Esophagus squamous epithelium (tissue), 5 donors: ENCODE data around the gene CAMSAP3. TPM values are rescaled to one million over a fixed set of nuclear protein-coding genes. Genes with fewer than 3 reads are reported as not detected.

Experiments
- DNase-seq: peaks from one replicate; lab custom pipeline; 2025; lab: John Stamatoyannopoulos, UW
- H3K27ac ChIP-seq, 4 donors: fragments of 200-600 bp; sonication (generic); one replicate each; pipeline ENCODE4 v1.5.1; 2016 to 2019; ENCODE audit warnings: mild to moderate bottlenecking in 1 of 4
- H3K27me3 ChIP-seq, 4 donors: fragments of 200-600 bp; sonication (generic); 1 replicate in 3 of 4; 2 replicates in 1 of 4; pipeline versions ENCODE4 v1.5.1 to v1.6.0; 2017 to 2021; ENCODE audit warnings: antibody characterized with exemption in 1 of 4
- H3K36me3 ChIP-seq, 3 donors: fragments of 200-600 bp; sonication (generic); one replicate each; pipeline ENCODE4 v1.5.1; 2016 to 2019
- H3K4me1 ChIP-seq, 3 donors: fragments of 200-600 bp; sonication (generic); one replicate each; pipeline ENCODE4 v1.5.1; 2017 to 2019
- H3K4me3 ChIP-seq, 4 donors: fragments of 200-600 bp; sonication (generic); 1 replicate in 3 of 4; 2 replicates in 1 of 4; pipeline ENCODE4 v1.5.1; 2016 to 2019; ENCODE audit warnings: mild to moderate bottlenecking in 2 of 4, moderate library complexity in 1 of 4
- H3K9me3 ChIP-seq, 3 donors: fragments of 200-600 bp; sonication (generic); one replicate each; pipeline ENCODE4 v1.5.1; 2016 to 2019
- POLR2A ChIP-seq, 4 donors: fragments of 450-650 bp; IDR thresholded peaks; one replicate each; pipeline ENCODE4 v1.6.1; 2017; ENCODE audit warnings: antibody characterized with exemption in 4 of 4, mild to moderate bottlenecking in 4 of 4, moderate library complexity in 3 of 4
- whole genome bisulfite sequencing, 2 donors: methylation state at CpG; one replicate each; pipeline ENCODE4 v1.1.5; 2018; 5-methylcytosine and 5-hydroxymethylcytosine counted together
- intact Hi-C: fragments of 100-400 bp; cut with DNase I; formaldehyde crosslinking; loops from one replicate; pipeline ENCODE4 v1.15.0; 2022
- total RNA-seq, 4 donors: library from RNA; depleted of rRNA; stranded (reverse); fragments of >200 nt; gene quantifications; one replicate each; pipeline ENCODE4 v1.1.0, GENCODE V29; 2016
- TF ChIP-seq, protein P1 (sequence below), 6 experiments: fragments of 450-650 bp in 4 of 6; fragments of 200-600 bp in 2 of 6; sonication (generic) in 2 of 6; IDR thresholded peaks; one replicate each; pipeline ENCODE4 v1.5.1; 2016 to 2019; ENCODE audit warnings: antibody characterized with exemption in 6 of 6, mild to moderate bottlenecking in 4 of 6, moderate library complexity in 4 of 6
- donor health status: DM: yes; HTN: yes; CAD: no.

The CAMSAP3 gene
- total RNA-seq, 4 donors from 2014 or later = 9.3 to 45.5 (median 14.1) TPM

DNA sequence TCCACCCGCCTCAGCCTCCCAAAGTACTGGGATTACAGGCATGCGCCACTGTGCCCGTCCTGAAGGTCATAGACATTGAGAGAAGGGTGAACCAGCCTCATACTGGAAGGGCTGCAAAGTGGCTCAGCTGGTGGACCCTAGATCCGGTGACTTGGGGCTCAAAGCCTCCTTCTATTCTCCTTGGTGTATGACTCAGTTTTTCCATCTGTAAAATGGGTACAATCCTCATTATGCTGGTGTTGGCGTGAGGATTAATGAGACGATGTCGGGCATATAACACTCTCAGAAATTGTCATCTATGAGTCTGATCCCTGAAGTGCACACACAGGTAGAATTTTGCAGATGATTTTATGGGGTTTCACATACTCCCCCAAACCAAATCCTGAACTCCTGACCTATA, 5.8 kb upstream of the CAMSAP3 start:
- Histone ChIP-seq H3K27ac (no peak overlapping the region), H3K9me3 (no peaks in the 10 kb centered on the region), H3K4me1 (peaks cover 8 to 24% (median 10%) of the 10 kb centered on the region in 3 donors), H3K27me3 (peaks cover 0 to 35% (median 0%) of the 10 kb centered on the region in 4 donors), H3K4me3 (no peak overlapping the region), H3K36me3 (no peaks in the 10 kb centered on the region)
- 92 to 99% methylated on average over 4 to 5 of the region's 7 CpGs for WGBS, 2 donors
- no peak for TF ChIP-seq POLR2A (IDR thresholded peaks at IDR 0.05)
- TF ChIP-seq, protein P1, sequence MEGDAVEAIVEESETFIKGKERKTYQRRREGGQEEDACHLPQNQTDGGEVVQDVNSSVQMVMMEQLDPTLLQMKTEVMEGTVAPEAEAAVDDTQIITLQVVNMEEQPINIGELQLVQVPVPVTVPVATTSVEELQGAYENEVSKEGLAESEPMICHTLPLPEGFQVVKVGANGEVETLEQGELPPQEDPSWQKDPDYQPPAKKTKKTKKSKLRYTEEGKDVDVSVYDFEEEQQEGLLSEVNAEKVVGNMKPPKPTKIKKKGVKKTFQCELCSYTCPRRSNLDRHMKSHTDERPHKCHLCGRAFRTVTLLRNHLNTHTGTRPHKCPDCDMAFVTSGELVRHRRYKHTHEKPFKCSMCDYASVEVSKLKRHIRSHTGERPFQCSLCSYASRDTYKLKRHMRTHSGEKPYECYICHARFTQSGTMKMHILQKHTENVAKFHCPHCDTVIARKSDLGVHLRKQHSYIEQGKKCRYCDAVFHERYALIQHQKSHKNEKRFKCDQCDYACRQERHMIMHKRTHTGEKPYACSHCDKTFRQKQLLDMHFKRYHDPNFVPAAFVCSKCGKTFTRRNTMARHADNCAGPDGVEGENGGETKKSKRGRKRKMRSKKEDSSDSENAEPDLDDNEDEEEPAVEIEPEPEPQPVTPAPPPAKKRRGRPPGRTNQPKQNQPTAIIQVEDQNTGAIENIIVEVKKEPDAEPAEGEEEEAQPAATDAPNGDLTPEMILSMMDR (IDR thresholded peaks at IDR 0.05) = no peak
- DNase-seq = no peak
- intact Hi-C loops = no loop called here

DNA sequence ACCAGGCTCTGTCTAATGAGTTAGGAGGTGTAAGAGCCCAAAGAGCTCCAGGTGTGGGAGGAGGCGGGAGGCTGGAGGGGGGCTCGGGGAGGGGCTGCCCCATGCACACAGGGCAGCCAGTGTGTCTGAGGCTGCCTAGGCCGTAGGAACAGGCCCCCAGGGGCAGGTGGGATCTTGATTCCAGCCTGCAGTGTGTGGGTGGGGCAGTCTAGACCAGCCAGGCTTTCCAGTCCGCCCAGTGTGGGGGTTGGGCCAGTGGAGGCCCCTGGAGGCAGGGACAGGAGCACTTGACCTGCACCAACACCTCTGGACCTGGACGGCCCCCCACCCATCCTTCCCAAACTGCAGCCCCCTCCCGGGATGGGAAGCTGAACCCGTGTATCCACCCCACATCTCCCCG, 5.4 kb upstream of the CAMSAP3 start:
- DNase-seq = no peak
- Histone ChIP-seq H3K36me3 (no peaks in the 10 kb centered on the region), H3K27me3 (peaks cover 0 to 40% (median 0%) of the 10 kb centered on the region in 4 donors), H3K4me3 (no peak overlapping the region), H3K27ac (no peak overlapping the region), H3K4me1 (peaks cover 8 to 28% (median 10%) of the 10 kb centered on the region in 3 donors), H3K9me3 (no peaks in the 10 kb centered on the region)
- WGBS, 2 donors = 28% methylated on average over 3 of the region's 8 CpGs; no CpG with 5 or more reads in 1 of the 2 donors
- intact Hi-C loops = no loop called here
- no peak for TF ChIP-seq POLR2A (IDR thresholded peaks at IDR 0.05)
- TF ChIP-seq, protein P1 (IDR thresholded peaks at IDR 0.05) = no peak

DNA sequence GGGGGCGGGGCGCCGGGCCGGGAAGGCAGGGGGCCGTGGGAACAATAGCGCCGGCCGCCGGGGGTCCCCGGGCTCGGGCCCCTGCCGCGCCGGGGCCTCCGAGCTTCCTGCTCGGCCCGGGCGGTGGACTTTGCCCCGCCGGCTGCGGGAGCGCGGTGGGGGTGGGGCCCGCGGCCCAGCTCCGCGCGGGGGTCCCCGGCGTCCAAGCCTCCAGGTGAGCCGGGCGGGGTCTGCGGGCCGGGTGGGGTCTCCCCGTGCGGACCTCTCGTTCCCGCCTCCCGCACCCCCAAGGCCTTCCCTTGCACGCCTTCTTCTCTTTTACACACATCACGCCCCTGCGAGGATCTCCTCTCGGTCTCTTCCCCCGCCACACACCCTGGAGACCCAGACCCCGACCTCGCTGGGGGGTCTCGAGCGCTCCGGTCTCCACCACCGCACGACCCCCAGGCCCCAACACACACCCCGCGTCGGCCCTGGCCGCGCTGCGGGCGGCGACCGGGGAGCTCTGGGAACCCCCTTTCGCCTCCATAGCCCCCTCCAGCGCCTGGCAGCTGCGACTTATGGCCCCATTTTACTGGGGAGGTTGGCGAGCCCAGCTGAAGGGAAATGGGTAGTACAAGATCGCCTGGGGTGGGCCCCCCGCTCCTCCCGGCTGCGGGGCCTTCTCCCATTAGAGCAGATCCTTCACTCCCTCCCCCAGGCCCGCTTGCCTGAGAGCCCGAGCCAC, 711 bp downstream of the CAMSAP3 start:
- intact Hi-C loops = no loop called here

DNA sequence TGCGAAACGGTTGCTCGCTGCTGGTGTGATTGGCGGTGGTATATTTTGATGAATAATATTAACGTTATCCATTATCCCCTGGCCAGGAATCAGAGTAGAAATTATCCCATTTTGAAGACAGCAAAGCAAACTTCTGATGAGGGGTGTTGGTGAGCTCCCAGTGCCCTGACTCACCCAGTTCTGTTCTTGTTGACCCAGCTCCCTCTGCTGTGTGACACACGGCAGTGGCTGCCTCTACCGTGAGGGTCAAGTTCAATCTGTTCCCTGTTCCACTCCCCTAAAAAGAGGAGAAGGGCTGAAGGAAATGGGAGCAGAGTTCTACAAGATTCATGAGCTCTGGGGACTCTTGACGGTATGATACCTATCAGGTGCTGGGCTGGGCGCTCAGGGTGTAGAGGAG, 2.0 kb downstream of the CAMSAP3 start:
- Histone ChIP-seq H3K4me3 (peak overlapping the region in 2 of 4 donors; percentile 56 to 66), H3K27ac (no peak overlapping the region), H3K36me3 (no peaks in the 10 kb centered on the region), H3K27me3 (peaks cover 0 to 78% (median 0%) of the 10 kb centered on the region in 4 donors), H3K9me3 (no peaks in the 10 kb centered on the region), H3K4me1 (peaks cover under 1 to 35% (median 5%) of the 10 kb centered on the region in 3 donors)
- intact Hi-C loops = no loop called here
- 64 to 67% methylated on average over 8 of the region's 9 CpGs for WGBS, 2 donors
- no peak for TF ChIP-seq POLR2A (IDR thresholded peaks at IDR 0.05)
- TF ChIP-seq, protein P1 (IDR thresholded peaks at IDR 0.05) = peak in 1 of 6 experiments; percentile 6
- no peak for DNase-seq

More for the DNA sequence above, 711 bp downstream of the CAMSAP3 start:
- TF ChIP-seq, protein P1 (IDR thresholded peaks at IDR 0.05) = no peak
- no peak for TF ChIP-seq POLR2A (IDR thresholded peaks at IDR 0.05)
- 1 to 4% methylated on average over 9 to 23 of the region's 70 CpGs for WGBS, 2 donors
- no peaks in the 10 kb centered on the region for H3K36me3 ChIP-seq
- peaks cover 0 to 69% (median 0%) of the 10 kb centered on the region in 4 donors for H3K27me3 ChIP-seq
- peak overlapping the region in 3 of 4 donors; percentile 46 to 76 (median 72) for H3K27ac ChIP-seq
- no peaks in the 10 kb centered on the region for H3K9me3 ChIP-seq
- peaks cover 0 to 25% (median 5%) of the 10 kb centered on the region in 3 donors for H3K4me1 ChIP-seq
- peak overlapping the region; percentile 51 to 70 (median 61) for H3K4me3 ChIP-seq
- DNase-seq = no peak

DNA sequence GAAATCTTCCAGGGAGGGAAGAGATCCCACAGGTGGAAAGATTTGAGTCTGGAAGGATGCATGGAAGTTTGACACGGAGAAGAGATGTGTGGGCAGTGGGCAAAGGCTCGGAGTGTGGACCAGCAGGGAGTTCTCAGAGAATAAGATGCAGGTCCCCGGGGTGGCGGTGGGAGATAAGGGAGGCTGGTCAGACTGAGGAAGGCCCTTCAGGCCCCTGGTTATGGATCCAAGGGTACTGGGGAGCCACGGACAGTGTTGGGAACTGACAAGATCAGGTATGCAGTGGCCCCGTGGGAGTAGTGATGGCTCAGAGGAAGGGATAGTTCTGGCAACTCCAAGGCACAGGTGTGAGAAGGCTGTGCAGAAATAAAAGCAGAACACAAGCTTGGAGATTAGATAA, 2.5 kb downstream of the CAMSAP3 start:
- H3K4me3 ChIP-seq = no peak overlapping the region
- no peak overlapping the region for H3K27ac ChIP-seq
- no peaks in the 10 kb centered on the region for H3K36me3 ChIP-seq
- intact Hi-C loops = no loop called here
- 71 to 77% methylated on average over 6 of the region's 6 CpGs for WGBS, 2 donors
- no peak for DNase-seq
- H3K27me3 ChIP-seq = peaks cover 0 to 79% (median 0%) of the 10 kb centered on the region in 4 donors
- no peak for TF ChIP-seq POLR2A (IDR thresholded peaks at IDR 0.05)
- TF ChIP-seq, protein P1 (IDR thresholded peaks at IDR 0.05) = no peak
- H3K4me1 ChIP-seq = peaks cover 4 to 40% (median 5%) of the 10 kb centered on the region in 3 donors
- no peaks in the 10 kb centered on the region for H3K9me3 ChIP-seq
